GM23248 (cell line): ENCODE results near the gene TXNRD1.

Source experiments
- EZH2 ChIP-seq: fragments of 200-600 bp; sonication (generic); IDR thresholded peaks from 2 replicates; pipeline ENCODE4 v1.6.1; 2018; ENCODE audit warnings: antibody characterized with exemption, mild to moderate bottlenecking; ENCODE audit not compliant: insufficient read depth, poor library complexity, severe bottlenecking
- EZH2phosphoT487 ChIP-seq: fragments of 200-600 bp; sonication (generic); IDR thresholded peaks from 2 replicates; pipeline ENCODE4 v1.6.1; 2018; ENCODE audit warnings: antibody characterized with exemption, moderate library complexity, mild to moderate bottlenecking, low read depth; ENCODE audit not compliant: insufficient read depth

DNA sequence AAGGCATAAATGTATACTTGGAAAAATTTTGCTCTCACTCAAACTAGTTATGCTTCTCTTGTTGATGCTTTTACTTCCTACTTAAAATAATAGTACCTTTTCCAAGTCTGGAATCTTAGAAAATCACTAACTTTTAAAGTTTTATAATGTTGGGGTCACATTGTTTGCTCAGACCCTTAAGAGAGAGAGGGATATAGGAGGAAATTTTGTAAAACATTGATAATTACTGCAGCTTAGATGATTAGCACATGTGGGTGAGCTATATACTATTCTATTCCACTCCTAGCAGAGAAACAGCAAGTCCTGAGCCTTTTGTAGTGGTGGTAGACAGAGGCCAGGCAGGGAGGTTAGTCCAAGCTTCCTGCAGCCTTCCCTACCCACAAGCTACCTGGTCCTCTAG, 101.4 kb downstream of the TXNRD1 start:
- TF ChIP-seq EZH2 (no peak), EZH2phosphoT487 (no peak)
